ENCODE data around the gene SMPD3. TPM values are rescaled to one million over a fixed set of nuclear protein-coding genes. Genes with fewer than 3 reads are reported as not detected.

The SMPD3 gene
- total RNA-seq, 4 donors from 2014 or later, result 19.0 to 353 (median 206) TPM

DNA sequence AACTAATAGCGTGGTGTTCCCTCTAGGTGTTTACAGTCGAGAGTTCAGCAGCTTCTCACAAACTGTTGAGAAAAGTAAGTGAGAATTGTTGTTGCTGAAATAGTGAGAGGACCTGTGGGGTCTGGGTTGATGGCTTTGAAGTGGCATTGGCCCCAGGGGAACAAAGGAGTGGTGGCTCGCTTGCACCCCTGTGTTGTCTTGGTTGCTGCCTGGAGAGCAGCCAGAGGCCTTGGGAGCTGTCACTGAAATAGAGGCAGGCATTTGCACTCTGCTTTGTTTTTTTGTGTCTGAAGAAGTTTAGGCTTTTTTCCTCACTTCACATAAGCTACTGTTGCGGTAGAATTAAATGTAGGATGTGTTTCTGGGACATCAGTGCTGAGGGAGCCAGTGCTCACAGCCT is 100.7 kb downstream of the SMPD3 start:
- Histone ChIP-seq H3K4me1 (peaks cover 0 to 6% (median 2%) of the 10 kb centered on the region in 4 donors), H3K4me3 (no peak overlapping the region), H3K36me3 (peaks cover 0 to 77% (median 0%) of the 10 kb centered on the region in 3 donors), H3K9me3 (no peaks in the 10 kb centered on the region), H3K27me3 (no peaks in the 10 kb centered on the region), H3K27ac (no peak overlapping the region)
- no peak for DNase-seq
- TF ChIP-seq, protein P1, sequence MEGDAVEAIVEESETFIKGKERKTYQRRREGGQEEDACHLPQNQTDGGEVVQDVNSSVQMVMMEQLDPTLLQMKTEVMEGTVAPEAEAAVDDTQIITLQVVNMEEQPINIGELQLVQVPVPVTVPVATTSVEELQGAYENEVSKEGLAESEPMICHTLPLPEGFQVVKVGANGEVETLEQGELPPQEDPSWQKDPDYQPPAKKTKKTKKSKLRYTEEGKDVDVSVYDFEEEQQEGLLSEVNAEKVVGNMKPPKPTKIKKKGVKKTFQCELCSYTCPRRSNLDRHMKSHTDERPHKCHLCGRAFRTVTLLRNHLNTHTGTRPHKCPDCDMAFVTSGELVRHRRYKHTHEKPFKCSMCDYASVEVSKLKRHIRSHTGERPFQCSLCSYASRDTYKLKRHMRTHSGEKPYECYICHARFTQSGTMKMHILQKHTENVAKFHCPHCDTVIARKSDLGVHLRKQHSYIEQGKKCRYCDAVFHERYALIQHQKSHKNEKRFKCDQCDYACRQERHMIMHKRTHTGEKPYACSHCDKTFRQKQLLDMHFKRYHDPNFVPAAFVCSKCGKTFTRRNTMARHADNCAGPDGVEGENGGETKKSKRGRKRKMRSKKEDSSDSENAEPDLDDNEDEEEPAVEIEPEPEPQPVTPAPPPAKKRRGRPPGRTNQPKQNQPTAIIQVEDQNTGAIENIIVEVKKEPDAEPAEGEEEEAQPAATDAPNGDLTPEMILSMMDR (IDR thresholded peaks at IDR 0.05), result no peak
- TF ChIP-seq POLR2A (IDR thresholded peaks at IDR 0.05), result no peak

DNA sequence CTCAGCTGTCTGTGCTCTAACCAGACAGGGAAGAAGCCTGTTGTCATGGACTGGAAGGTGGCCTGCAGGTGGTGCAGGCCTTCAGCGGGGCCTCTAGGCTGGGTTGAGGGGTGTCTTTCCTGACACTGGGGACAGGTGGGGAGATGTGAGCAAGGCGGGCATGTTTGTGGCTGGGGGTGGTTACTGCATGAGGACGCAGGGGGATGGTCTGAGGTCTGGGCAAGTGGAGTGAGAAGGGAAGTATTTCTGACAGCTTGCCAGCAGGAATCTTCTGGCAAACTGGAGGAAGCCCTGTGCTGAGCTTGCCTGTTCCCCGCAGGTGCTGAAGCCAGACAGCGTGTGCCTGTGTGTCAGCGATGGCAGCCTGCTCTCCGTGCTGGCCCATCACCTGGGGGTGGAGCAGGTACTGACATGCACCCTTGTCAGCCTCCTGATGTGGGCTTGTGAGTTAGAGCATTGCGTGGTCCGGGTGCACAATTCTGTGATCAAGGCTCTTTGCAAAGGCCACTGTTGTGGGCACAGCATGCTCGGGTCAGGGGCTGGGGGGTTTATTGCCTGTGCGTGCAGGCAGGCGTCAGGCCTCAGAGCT is 101.3 kb downstream of the SMPD3 start:
- Histone ChIP-seq H3K36me3 (peaks cover 0 to 78% (median 0%) of the 10 kb centered on the region in 3 donors), H3K27me3 (no peaks in the 10 kb centered on the region), H3K4me1 (peaks cover 0 to 6% (median 2%) of the 10 kb centered on the region in 4 donors), H3K4me3 (no peak overlapping the region), H3K27ac (no peak overlapping the region), H3K9me3 (no peaks in the 10 kb centered on the region)
- no peak for DNase-seq
- TF ChIP-seq, protein P1 (IDR thresholded peaks at IDR 0.05), result no peak

DNA sequence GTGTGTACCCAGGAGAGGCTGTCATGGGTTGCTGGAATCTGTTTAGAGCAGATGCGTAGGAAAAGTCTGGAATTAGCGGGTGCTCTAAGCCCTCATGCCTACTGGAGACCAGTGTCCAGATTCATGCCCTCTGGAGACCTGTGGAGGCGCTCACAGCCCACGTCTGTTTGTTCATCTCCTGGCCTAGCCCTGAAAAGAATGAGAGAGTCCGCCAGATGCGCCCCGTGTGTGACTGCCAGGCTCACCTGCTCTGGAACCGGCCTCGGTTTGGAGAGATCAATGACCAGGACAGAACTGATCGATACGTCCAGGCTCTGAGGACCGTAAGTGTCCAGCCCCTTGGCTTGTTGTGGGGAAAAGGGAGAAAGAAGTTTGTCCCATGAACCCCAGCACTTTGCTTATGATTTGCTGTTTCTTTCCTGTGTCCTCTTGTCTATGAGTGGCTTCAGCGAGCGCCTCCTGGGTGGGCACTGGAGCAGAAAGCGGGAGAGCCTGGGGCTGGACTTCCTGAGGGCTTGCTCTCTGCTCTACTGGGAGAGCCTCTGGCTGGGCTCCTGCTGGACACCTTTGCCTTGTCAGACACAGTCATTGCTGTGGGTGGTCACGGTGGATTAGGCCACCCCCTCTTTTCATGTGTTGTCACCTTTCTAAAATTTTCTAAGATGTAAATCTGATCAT is 102.2 kb downstream of the SMPD3 start:
- no peak overlapping the region for H3K4me3 ChIP-seq
- no peak for DNase-seq
- H3K36me3 ChIP-seq, result peaks cover 0 to 79% (median 0%) of the 10 kb centered on the region in 3 donors
- no peaks in the 10 kb centered on the region for H3K9me3 ChIP-seq
- H3K27ac ChIP-seq, result no peak overlapping the region
- TF ChIP-seq, protein P1 (IDR thresholded peaks at IDR 0.05), result no peak
- TF ChIP-seq POLR2A (IDR thresholded peaks at IDR 0.05), result no peak
- H3K4me1 ChIP-seq, result no peaks in the 10 kb centered on the region
- no peaks in the 10 kb centered on the region for H3K27me3 ChIP-seq

DNA sequence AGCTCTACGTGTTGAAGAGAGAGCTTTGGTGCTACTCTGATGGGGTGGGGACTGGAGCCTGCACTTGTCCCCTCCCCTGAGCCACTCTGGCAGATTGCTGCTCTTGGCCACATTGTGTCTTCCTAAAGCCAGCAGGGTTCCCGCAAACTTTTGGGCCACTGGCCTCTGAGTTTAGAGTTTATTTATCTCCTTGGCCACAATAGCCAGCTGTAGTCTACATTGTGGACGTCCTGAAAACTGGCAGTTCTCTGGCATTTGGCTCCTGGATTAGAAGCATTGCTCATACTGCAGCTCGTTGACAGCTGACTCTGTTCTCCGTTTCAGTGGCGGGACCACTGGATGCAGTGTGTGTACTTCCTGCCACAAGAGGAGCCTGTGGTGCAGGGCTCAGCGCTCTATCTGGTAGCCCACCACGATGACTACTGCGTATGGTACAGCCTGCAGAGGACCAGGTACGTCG is 102.9 kb downstream of the SMPD3 start:
- TF ChIP-seq, protein P1 (IDR thresholded peaks at IDR 0.05), result no peak
- TF ChIP-seq POLR2A (IDR thresholded peaks at IDR 0.05), result no peak
- Histone ChIP-seq H3K27me3 (no peaks in the 10 kb centered on the region), H3K4me1 (no peaks in the 10 kb centered on the region), H3K4me3 (no peak overlapping the region), H3K36me3 (peaks cover 0 to 81% (median 0%) of the 10 kb centered on the region in 3 donors), H3K27ac (no peak overlapping the region), H3K9me3 (no peaks in the 10 kb centered on the region)
- DNase-seq, result no peak

DNA sequence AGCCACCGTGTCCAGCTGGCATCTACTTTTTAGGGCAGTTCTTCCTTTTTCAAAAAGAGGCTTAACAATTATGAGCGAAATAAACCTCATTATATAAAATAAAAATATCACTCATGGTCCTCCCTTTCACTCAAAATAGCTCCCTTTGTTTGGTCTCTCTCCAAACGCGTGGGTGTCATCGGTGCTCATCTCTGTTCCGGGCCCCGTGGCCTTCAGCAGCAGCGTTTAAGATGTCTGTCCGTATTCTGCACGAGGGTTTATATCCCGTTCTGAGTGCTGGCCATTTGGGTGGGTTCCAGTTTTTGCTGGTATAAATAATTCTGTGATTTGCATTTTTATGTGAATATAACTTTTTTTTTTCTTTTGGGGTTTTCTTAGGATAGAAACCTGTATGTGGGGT is 104.1 kb downstream of the SMPD3 start:
- H3K4me3 ChIP-seq, result no peak overlapping the region
- no peaks in the 10 kb centered on the region for H3K27me3 ChIP-seq
- H3K4me1 ChIP-seq, result no peaks in the 10 kb centered on the region
- no peaks in the 10 kb centered on the region for H3K9me3 ChIP-seq
- no peak for TF ChIP-seq POLR2A (IDR thresholded peaks at IDR 0.05)
- TF ChIP-seq, protein P1 (IDR thresholded peaks at IDR 0.05), result no peak
- H3K27ac ChIP-seq, result no peak overlapping the region
- peaks cover 0 to 84% (median 0%) of the 10 kb centered on the region in 3 donors for H3K36me3 ChIP-seq
- no peak for DNase-seq
